Body of pancreas (tissue), 4 donors: Measurements from ENCODE around the gene IL6ST. TPM values are rescaled to one million over a fixed set of nuclear protein-coding genes. Genes with fewer than 3 reads are reported as not detected.
"Not testable (repeated sequence)": the region's sequence is repeated elsewhere in the genome, so short reads cannot be mapped to it uniquely, and the experiment has no call there.

Source experiments
- ATAC-seq: fragments of 150-250 bp; one replicate; pipeline ENCODE4 v1.9.1; 2016
- DNase-seq, 4 donors: peaks; one replicate each; pipeline ENCODE4 v3.0.0-alpha.2; 2019
- H3K27ac ChIP-seq, 4 donors: fragments of 200-600 bp; sonication (generic); 1 replicate in 3 of 4; 2 replicates in 1 of 4; pipeline versions ENCODE4 v1.5.1 to v1.6.1; 2016 to 2019; ENCODE audit warnings: mild to moderate bottlenecking in 1 of 4, mixed read lengths in 1 of 4, moderate library complexity in 1 of 4
- H3K27me3 ChIP-seq, 2 donors: fragments of 200-600 bp; sonication (generic); one replicate each; pipeline ENCODE4 v1.6.0; 2016; ENCODE audit warnings: mild to moderate bottlenecking in 1 of 2
- H3K36me3 ChIP-seq, 2 donors: fragments of 200-600 bp; sonication (generic); replicated peaks in 1 of 2; 2 replicates each; pipeline ENCODE4 v1.5.1; 2016; ENCODE audit warnings: low read depth in 2 of 2; ENCODE audit not compliant: insufficient read depth in 1 of 2
- H3K4me1 ChIP-seq: fragments of 200-600 bp; sonication (generic); one replicate; pipeline ENCODE4 v1.6.0; 2016
- H3K4me3 ChIP-seq, 2 donors: fragments of 200-600 bp; sonication (generic); 1 replicate in 1 of 2; 2 replicates in 1 of 2; pipeline ENCODE4 v1.5.1; 2016 to 2019
- H3K9me3 ChIP-seq, 3 donors: fragments of 200-600 bp; sonication (generic); 1 replicate in 2 of 3; 2 replicates in 1 of 3; pipeline ENCODE4 v1.5.1; 2016
- POLR2A ChIP-seq, 3 donors: fragments of 450-650 bp; IDR thresholded peaks; one replicate each; pipeline ENCODE4 v1.6.1; 2016; ENCODE audit warnings: antibody characterized with exemption in 3 of 3, mild to moderate bottlenecking in 2 of 3
- WGBS, 2 donors: methylation state at CpG; one replicate each; pipeline ENCODE4 v1.1.5; 2017; 5-methylcytosine and 5-hydroxymethylcytosine counted together
- intact Hi-C: fragments of 100-400 bp; cut with DNase I; formaldehyde crosslinking; loops from one replicate; pipeline ENCODE4 v1.15.1; 2023
- total RNA-seq, 2 donors: library from RNA; depleted of rRNA; stranded (reverse); fragments of >200 nt; gene quantifications; one replicate each; pipeline ENCODE4 v1.1.0, GENCODE V29; 2016
- TF ChIP-seq, protein P1 (sequence below), 7 experiments: fragments of 450-650 bp in 4 of 7; fragments of 200-600 bp in 3 of 7; sonication (generic) in 3 of 7; IDR thresholded peaks; one replicate each; pipeline ENCODE4 v1.5.1; 2016 to 2019; ENCODE audit warnings: antibody characterized with exemption in 7 of 7

The IL6ST gene
- total RNA-seq, 2 donors from 2014 or later = 48.1 to 82.5 TPM

DNA sequence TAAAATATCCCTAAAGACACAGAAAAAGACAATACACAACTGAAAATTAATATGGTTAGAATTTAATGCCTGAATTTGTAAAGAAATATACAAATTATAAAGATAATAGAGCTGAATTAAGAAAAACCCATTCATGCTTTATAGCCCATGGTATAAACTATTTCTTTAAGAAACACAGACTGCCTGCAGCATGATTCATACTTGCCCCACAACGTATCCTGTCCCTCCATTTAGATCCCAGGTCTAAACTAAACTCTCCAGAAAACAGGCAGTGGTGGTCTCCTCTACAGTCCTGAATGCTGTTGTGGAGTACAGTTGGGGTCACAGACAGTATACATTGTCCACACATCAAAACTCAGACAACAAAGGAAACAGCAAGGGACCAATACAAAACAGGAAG, 24.8 kb downstream of the IL6ST start:
- TF ChIP-seq POLR2A (IDR thresholded peaks at IDR 0.05) = no peak
- TF ChIP-seq, protein P1, sequence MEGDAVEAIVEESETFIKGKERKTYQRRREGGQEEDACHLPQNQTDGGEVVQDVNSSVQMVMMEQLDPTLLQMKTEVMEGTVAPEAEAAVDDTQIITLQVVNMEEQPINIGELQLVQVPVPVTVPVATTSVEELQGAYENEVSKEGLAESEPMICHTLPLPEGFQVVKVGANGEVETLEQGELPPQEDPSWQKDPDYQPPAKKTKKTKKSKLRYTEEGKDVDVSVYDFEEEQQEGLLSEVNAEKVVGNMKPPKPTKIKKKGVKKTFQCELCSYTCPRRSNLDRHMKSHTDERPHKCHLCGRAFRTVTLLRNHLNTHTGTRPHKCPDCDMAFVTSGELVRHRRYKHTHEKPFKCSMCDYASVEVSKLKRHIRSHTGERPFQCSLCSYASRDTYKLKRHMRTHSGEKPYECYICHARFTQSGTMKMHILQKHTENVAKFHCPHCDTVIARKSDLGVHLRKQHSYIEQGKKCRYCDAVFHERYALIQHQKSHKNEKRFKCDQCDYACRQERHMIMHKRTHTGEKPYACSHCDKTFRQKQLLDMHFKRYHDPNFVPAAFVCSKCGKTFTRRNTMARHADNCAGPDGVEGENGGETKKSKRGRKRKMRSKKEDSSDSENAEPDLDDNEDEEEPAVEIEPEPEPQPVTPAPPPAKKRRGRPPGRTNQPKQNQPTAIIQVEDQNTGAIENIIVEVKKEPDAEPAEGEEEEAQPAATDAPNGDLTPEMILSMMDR (IDR thresholded peaks at IDR 0.05) = no peak
- peaks cover 0 to 4% of the 10 kb centered on the region in 2 donors for H3K36me3 ChIP-seq
- intact Hi-C loops = loop anchor here (10.0 kb wide), 1 partner anchor 215 kb away; no protein-coding TSS in a partner anchor

GRCh38 chr5:55966284-55966683, 28.5 kb downstream of the IL6ST start:
- TF ChIP-seq POLR2A (IDR thresholded peaks at IDR 0.05) = no peak
- TF ChIP-seq, protein P1 (IDR thresholded peaks at IDR 0.05) = no peak
- no peak for ATAC-seq
- H3K36me3 ChIP-seq = peaks cover 0 to 17% of the 10 kb centered on the region in 2 donors
- no peak overlapping the region for H3K27ac ChIP-seq
- H3K9me3 ChIP-seq = no peaks in the 10 kb centered on the region
- no peak for DNase-seq
- peaks cover 6% of the 10 kb centered on the region for H3K4me1 ChIP-seq
- intact Hi-C loops = no loop called here
- no peak overlapping the region for H3K4me3 ChIP-seq
- H3K27me3 ChIP-seq = no peaks in the 10 kb centered on the region

More for the DNA sequence above, 24.8 kb downstream of the IL6ST start:
- DNase-seq = no peak
- Histone ChIP-seq H3K4me3 (no peak overlapping the region), H3K27me3 (no peaks in the 10 kb centered on the region), H3K4me1 (peaks cover 6% of the 10 kb centered on the region), H3K9me3 (no peaks in the 10 kb centered on the region), H3K27ac (no peak overlapping the region)
- WGBS, 2 donors = 40 to 53% methylated on average over 1 of the region's 1 CpG
- ATAC-seq = no peak

DNA sequence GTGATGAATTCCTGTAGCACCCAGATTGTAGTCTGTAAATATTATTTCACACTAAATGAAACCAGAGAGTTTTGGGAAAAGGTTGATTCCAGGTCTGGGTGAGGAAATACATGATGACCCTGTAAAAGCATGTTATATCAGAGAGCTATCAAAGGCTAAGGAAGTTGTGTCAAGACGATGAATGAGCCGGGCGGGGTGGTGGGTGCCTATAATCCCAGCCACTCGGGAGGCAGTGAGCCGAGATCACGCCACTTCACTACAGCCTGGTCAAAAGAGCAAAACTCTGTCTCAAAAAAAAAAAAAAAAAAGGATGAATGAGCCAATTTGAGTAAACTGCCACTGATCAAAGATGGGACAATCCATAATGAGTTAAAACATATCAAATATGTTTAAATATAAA, 29.2 kb downstream of the IL6ST start:
- H3K27ac ChIP-seq = no peak overlapping the region
- intact Hi-C loops = no loop called here
- no peaks in the 10 kb centered on the region for H3K9me3 ChIP-seq
- H3K4me1 ChIP-seq = peaks cover 6% of the 10 kb centered on the region
- 86 to 88% methylated on average over 6 of the region's 6 CpGs for WGBS, 2 donors
- no peak overlapping the region for H3K4me3 ChIP-seq
- H3K27me3 ChIP-seq = no peaks in the 10 kb centered on the region
- no peak for DNase-seq
- no peak for ATAC-seq
- TF ChIP-seq POLR2A (IDR thresholded peaks at IDR 0.05) = no peak
- TF ChIP-seq, protein P1 (IDR thresholded peaks at IDR 0.05) = no peak
- H3K36me3 ChIP-seq = peaks cover 0 to 20% of the 10 kb centered on the region in 2 donors

DNA sequence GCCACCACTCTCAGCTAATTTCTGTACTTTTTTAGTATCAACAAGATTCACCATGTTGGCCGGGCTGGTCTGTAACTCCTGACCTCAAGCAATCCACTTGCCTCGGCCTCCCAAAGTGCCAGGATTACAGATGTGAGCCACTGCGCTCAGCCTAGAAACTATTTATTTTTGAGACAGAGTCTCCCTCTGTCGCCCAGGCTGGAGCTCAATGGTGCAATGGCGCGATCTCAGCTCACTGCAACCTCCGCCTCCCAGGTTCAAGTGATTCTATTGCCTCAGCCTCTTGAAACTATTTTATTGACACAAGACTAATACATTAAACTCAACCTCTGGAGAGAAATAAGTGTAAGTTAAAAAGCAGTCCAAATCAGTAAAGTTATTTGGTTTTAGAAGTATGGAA, 34.0 kb downstream of the IL6ST start:
- no peak overlapping the region for H3K27ac ChIP-seq
- H3K9me3 ChIP-seq = no peaks in the 10 kb centered on the region
- H3K4me1 ChIP-seq = no peaks in the 10 kb centered on the region
- DNase-seq = no peak
- 98 to 100% methylated on average over 7 of the region's 7 CpGs for WGBS, 2 donors
- TF ChIP-seq, protein P1 (IDR thresholded peaks at IDR 0.05) = no peak
- no peak for TF ChIP-seq POLR2A (IDR thresholded peaks at IDR 0.05)
- intact Hi-C loops = no loop called here
- ATAC-seq = no peak
- peaks cover 0 to 26% of the 10 kb centered on the region in 2 donors for H3K36me3 ChIP-seq
- no peak overlapping the region for H3K4me3 ChIP-seq
- H3K27me3 ChIP-seq = no peaks in the 10 kb centered on the region

DNA sequence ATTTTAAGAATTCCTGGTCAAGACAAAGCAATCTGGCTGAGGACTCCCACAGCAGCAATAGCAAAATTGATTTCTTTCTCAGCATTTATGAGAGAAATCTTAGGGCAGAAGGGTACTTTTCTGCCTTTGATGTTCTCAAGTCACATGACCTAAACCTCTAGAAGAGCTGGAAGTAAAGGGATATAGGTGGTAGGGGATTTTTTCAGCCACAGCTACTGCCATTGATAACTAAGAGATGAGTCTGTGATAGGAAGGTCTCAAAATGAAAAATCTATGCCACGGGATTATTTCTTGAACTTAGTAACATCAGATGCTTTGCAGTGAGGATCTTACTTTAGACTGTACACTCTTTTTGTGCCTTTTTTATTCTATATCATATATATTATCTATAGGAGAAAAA, 35.6 kb downstream of the IL6ST start:
- Histone ChIP-seq H3K27me3 (no peaks in the 10 kb centered on the region), H3K9me3 (no peaks in the 10 kb centered on the region), H3K27ac (no peak overlapping the region), H3K4me1 (no peaks in the 10 kb centered on the region), H3K36me3 (peaks cover 5 to 40% of the 10 kb centered on the region in 2 donors), H3K4me3 (no peak overlapping the region)
- no peak for TF ChIP-seq POLR2A (IDR thresholded peaks at IDR 0.05)
- TF ChIP-seq, protein P1 (IDR thresholded peaks at IDR 0.05) = no peak
- no peak for ATAC-seq
- 90 to 94% methylated on average over 1 of the region's 1 CpG for WGBS, 2 donors
- DNase-seq = no peak
- intact Hi-C loops = no loop called here

DNA sequence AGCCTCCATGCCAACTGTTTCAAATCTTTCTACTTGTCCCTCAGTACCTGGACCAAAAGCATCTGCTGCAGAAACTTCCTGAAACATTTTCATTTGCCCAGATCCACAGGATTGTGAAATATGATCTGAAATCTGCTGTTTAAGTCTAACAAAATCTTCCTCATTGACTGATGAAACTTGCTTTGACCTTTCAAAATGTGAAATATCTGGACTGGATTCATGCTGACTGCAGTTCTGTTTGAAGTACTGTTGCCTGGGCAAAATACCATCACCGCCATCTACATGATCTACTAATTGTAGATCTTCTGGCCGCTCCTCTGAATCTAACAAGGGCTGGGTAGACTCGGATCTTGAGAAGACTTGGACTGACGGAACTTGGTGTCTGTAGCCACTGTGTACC, 53.6 kb downstream of the IL6ST start:
- intact Hi-C loops, H3K27me3 ChIP-seq, ATAC-seq, H3K9me3 ChIP-seq, H3K4me3 ChIP-seq, H3K4me1 ChIP-seq, DNase-seq, H3K27ac ChIP-seq: not testable (repeated sequence)
- 95 to 100% methylated on average over 4 of the region's 4 CpGs for WGBS, 2 donors
- peaks cover 18 to 26% of the 10 kb centered on the region in 2 donors for H3K36me3 ChIP-seq

- not testable (repeated sequence) for H3K4me3 ChIP-seq, ATAC-seq, H3K9me3 ChIP-seq, H3K27me3 ChIP-seq, DNase-seq, H3K4me1 ChIP-seq, H3K27ac ChIP-seq
- peaks cover 14 to 22% of the 10 kb centered on the region in 2 donors for H3K36me3 ChIP-seq
- intact Hi-C loops = loop anchor here (10.0 kb wide), 1 partner anchor 267 kb away; no protein-coding TSS in a partner anchor
Observed at GRCh38 chr5:55937598-55937997, 57.2 kb downstream of the IL6ST start.
